GM10266 (cell line): ENCODE measurements around the gene SERPINB8.
A peak's percentile ranks its signal among the peaks of the same experiment; 100 is the strongest.

Source experiments
- DNase-seq: peaks from one replicate; pipeline ENCODE4 v3.0.0; 2012; ENCODE audit errors: extremely low spot score
- TF ChIP-seq, protein P1 (sequence below): IDR thresholded peaks from 2 replicates; pipeline ENCODE4 v1.5.1; 2012; ENCODE audit warnings: mild to moderate bottlenecking, low read depth; ENCODE audit not compliant: control insufficient read depth, insufficient read depth; ENCODE audit errors: missing control alignments

SERPINB8 gene

DNA sequence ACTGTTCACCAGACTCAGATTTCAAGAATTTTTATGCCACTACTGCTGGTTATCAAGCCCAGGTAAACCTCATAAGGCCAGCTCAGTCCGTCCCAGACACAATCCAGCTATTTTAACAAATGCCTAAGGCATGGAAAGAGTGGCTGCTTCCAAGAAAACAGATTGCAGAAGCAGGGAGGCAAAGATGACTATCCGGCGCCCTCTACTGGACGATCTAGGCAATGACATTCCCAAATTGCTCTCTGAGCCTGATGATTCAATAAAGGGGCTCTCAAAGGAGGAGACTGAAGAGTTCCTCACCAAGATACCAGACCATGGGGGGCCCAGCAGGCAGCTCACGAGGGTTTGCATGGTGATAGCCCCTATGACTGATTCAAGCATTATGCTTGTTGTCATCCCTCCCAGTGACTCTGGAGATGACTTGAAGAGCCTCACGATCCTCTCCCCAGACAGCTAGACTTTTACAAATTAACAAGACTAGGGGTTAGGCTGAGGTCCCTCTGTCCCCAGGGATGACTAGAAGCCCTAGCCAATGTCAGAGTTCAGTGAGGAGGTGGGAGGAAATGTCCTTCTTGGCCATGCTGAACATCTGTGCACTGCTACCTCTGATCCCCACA lies 25.0 kb downstream of the SERPINB8 start:
- TF ChIP-seq, protein P1, sequence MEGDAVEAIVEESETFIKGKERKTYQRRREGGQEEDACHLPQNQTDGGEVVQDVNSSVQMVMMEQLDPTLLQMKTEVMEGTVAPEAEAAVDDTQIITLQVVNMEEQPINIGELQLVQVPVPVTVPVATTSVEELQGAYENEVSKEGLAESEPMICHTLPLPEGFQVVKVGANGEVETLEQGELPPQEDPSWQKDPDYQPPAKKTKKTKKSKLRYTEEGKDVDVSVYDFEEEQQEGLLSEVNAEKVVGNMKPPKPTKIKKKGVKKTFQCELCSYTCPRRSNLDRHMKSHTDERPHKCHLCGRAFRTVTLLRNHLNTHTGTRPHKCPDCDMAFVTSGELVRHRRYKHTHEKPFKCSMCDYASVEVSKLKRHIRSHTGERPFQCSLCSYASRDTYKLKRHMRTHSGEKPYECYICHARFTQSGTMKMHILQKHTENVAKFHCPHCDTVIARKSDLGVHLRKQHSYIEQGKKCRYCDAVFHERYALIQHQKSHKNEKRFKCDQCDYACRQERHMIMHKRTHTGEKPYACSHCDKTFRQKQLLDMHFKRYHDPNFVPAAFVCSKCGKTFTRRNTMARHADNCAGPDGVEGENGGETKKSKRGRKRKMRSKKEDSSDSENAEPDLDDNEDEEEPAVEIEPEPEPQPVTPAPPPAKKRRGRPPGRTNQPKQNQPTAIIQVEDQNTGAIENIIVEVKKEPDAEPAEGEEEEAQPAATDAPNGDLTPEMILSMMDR = peak; percentile 77
- peak; percentile 49 for DNase-seq

DNA sequence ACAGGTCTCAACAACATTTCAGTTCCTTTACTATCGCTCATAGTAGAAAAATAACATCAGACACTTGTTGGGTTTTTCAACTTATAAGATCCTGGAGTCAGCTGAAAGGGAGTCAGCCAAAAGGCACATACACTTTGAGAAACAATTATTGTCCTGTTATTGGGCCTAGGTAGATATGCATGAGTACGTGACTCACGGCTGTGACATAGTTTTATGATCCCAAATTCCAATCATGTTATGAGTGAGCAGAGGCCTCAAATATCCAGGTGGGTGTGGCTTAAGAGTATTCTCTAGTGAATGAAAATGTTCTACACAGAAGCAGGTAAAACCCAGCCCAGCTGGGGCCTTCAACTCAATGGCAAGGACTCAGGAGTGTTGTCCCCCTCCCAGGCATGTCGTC lies 27.2 kb downstream of the SERPINB8 start:
- TF ChIP-seq, protein P1 = no peak
- no peak for DNase-seq

DNA sequence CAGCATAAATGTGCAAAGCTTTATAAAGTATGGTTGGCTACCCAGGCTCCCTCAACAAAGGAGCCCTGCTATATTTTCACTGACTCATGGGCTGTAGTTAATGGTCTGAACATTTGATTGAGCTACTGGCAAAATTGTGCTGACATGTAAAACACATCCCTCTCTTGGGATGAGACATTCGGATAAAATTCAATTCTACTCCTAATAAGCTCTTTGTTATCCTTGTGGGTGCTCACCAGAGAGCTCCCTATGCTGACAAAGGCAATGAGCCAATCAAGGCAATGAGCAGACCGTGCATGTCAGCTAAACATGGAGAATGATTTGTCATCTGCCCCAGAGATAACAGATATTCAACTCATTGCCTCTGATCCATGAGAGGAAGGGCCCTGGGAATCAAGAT lies 27.7 kb downstream of the SERPINB8 start:
- DNase-seq = no peak
- TF ChIP-seq, protein P1 = no peak

DNA sequence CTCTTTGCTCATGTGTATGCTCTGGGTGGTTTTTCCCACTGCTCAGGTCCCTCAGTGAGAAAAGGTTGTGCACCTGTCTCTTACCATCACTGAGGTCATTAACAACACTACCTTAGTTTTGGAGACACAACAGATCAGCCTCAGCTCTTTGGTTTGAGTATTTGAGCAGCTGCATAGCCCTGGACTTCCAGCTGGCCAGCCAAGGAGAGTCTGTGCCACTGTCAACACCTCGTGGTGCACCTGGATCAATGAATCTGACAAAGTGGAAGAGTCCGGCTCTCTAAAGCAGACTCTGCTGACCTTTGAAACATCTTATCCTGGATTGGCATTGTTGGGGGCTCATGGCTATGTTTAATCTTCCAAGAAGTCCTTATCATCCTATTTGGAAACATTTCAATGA lies 30.0 kb downstream of the SERPINB8 start:
- TF ChIP-seq, protein P1 = no peak
- DNase-seq = no peak

DNA sequence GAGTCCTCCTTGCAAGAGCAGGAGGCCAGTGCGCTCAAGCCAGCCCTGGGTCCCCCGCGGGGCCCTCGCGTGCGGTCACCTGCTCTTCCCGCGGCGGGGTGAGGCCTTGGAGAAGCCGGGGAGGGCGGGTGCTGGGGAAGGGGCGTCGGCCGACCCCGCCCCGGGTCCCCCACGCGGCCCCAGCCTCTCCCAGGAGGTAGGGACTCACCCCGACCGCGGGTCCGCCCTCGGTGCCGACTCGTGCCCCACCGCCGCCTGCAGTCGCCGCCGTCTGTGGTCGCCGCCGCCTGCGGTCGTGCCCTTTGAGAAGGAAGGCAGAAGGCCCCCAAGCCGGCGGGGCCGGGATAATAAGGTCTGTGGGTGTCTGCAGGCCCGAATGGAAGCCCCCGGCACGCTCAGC lies 32.7 kb downstream of the SERPINB8 start:
- TF ChIP-seq, protein P1 = no peak
- no peak for DNase-seq

DNA sequence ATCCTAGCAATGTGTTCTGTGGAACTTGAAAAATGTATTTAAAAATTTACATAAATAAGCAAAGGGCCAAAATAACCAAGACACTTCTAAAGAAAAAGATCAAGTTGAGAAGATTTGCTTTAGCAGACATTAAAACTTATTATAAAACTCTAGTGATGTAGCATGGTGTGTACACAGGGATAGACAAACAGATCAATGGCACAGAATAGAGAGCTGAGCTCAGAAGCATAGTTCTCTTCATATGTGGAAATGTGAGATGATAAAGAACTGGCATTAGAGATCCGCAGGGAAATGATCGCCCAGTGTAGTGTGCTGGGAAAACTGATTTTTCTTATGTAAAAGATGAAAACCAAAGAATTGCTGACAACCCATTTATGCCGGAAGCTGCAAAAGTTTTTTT lies 39.4 kb downstream of the SERPINB8 start:
- no peak for DNase-seq
- TF ChIP-seq, protein P1 = no peak

DNA sequence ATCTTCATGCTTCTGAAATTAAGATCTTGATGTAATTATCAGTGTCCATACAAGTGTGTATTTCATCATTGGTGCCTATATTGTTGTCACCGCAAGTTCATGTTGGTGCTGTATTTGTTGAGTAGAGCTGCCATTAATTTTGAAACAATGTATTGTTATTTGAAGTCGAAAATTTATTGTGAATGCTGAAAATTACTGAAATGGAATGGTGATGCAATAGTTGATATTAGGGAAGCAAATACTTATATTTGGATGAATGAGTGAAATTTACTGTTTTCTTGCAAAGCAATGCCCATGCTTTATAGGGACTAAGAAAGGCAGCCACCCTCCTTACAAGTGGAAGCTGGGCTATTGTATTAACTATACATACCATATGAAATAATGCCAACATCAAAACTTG lies 41.6 kb downstream of the SERPINB8 start:
- DNase-seq = no peak
- TF ChIP-seq, protein P1 = no peak
